NT2/D1 (cell line): ENCODE data around the gene YPEL2.

Experiments
- SUZ12 ChIP-seq: IDR thresholded peaks from 2 replicates; pipeline ENCODE4 v1.6.1; 2011; ENCODE audit not compliant: insufficient read length, insufficient read depth; ENCODE audit errors: extremely low read depth
- ZNF274 ChIP-seq: IDR thresholded peaks from 2 replicates; pipeline ENCODE4 v1.6.1; 2011; ENCODE audit warnings: mild to moderate bottlenecking, low read depth, low read length

- TF ChIP-seq ZNF274 (no peak), SUZ12 (no peak)
Observed at GRCh38 chr17:59287891-59288290, 43.6 kb upstream of the YPEL2 start.
